ELF-1 (cell line): ENCODE measurements around the gene HECW1.
A peak's percentile ranks its signal among the peaks of the same experiment; 100 is the strongest.
"Not testable (repeated sequence)": the region's sequence is repeated elsewhere in the genome, so short reads cannot be mapped to it uniquely, and the experiment has no call there.

ENCODE experiments used
- DNase-seq: peaks from one replicate; pipeline ENCODE4 v3.0.0-alpha.2; 2016; ENCODE audit warnings: low read depth, low spot score

HECW1 gene

GRCh38 chr7:43573832-43574231, 461.4 kb downstream of the HECW1 start:
- DNase-seq: not testable (repeated sequence)

DNA sequence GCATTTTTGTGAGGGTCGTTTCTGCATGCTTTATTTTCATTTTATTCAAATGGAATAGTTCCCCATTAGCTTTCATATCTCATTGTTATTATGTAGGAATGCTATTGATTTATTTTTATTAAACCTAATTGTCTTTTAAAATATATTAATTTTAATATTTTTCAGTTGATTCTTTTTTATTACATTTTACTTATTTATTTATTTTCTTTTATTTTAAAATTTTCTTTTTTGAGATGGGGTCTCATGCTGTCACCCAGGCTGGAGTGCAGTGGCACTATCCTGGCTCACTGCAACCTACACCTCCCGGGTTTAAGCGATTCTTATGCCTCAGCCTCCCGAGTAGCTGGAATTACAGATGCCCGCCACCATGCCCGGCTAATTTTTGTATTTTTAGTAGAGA, 463.1 kb downstream of the HECW1 start:
- DNase-seq: no peak

DNA sequence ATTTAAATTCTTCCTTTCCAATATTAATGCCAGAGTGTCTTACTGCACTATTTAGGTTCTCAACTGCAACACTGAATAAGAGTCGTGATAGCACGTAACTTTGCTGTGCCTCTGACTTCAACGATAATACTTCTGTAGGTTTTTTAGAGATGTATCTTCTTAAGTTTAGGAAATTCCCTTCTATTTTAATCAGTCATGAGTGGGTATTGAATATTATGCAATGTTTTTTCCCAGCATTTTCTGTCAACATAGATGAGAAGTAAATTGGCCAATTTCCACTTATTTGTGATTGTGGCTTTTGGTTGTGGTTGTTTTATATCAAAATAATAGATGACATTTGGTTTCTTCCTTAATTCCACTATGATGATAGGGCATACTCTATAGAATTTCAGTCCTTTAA, 463.8 kb downstream of the HECW1 start:
- DNase-seq: no peak

DNA sequence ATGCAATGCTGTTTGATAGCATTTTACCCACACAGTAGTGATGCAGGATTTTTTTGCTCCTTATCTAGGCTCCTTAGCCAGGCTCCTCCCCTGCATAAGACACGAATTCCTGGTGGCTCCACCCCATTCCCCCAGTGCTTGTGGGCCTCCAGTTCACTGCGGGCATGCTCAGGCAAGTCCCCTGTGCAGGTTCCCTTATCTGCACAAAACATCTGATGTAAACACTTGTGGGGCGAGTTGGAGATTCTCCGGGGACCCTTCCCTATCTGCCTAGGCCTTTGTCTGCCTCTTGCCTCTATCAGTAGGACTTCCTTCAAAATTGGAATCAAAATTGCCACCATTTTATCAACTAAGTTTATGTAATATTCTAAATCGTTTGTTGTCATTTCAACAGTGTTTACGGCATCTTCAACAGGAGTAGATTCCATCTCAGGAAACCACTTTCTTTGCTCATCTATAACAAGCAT, 465.1 kb downstream of the HECW1 start:
- peak; percentile 68 for DNase-seq

DNA sequence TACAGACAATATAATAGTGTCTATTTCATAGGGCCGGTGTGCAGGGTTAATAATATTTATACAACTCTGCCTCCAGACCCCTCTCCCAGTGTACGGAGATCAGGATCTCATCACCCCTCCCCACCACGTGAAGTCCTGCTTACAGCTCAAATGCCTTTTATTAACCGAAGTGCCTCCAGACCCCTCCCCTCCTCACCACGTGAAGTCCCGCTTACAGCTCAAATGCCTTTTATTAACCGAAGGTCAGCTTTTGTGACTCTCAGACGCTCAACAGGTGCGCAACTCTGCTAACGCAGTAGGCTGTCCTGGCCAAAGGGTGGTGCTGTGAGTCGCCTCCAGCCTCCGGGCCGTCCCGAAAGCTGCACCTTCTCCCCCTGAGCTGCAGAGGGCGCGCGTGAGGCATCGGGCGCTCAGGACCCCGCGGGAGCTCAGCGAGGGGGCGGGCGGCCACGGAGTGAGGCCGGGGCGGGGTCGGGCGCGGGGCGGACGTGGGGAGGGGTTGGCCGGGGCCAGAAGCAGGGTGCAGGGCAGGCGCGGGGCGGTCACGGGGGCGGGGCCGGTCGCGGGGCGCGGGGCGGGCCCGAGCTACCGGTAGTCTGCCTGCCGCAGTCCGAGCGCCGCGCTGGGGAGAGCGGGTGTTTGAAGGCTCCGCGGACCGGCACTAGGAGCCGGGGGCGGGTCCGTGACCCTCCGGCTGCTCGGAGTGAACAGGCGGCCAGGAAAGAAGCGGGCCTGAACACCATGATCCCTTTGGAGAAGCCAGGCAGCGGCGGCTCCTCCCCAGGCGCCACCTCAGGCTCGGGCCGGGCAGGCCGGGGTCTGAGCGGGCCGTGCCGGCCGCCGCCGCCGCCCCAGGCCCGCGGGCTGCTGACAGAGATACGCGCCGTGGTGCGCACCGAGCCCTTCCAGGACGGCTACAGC, 470.3 kb downstream of the HECW1 start, which contains the start of gene STK17A:
Gene STK17A, plus strand, starts transcription at position 606 of the 921 bp plus-strand sequence. Its CDS starts 136 bp downstream, at position 742.
- DNase-seq: peak; percentile 98

GRCh38 chr7:43583424-43584194, 471.2 kb downstream of the HECW1 start:
- DNase-seq: peak; percentile 62

GRCh38 chr7:43584195-43584586, 471.7 kb downstream of the HECW1 start:
- peak; percentile 27 for DNase-seq

DNA sequence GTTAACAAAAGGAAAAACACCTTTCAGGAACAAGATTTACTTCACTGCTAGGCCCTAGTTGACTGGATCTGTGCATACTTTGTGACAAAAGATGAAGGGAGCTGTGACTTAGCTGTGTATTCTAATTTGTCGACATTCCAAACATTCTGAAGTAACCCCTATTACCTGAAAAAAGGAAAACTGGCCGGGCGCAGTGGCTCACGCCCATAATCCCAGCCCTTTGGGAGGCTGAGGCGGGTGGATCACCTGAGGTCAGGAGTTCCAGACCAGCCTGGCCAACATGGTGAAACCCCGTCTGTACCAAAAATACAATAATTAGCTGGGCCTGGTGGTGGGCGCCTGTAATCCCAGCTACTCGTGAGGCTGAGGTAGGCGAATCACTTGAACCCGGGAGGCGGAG, 472.3 kb downstream of the HECW1 start:
- DNase-seq: peak; percentile 44

GRCh38 chr7:43585562-43585961, 473.1 kb downstream of the HECW1 start:
- no peak for DNase-seq

GRCh38 chr7:43586251-43586900, 473.9 kb downstream of the HECW1 start:
- no peak for DNase-seq

GRCh38 chr7:43588477-43589132, 476.2 kb downstream of the HECW1 start:
- no peak for DNase-seq

DNA sequence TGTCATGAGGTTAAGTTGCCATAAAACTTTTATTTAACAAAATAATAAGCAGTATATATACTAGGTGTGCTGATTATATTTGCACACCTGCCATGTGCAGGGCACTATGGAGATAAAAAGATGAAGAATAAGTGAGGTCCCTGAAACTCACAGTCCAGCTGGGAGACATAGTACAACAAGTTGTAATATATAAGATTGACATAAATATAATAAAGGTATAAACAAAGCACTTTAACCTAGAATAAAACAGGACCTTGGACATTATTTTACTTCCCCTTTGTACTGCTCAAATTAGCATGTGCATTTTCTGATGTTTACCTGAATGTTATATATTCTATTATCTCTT, 476.7 kb downstream of the HECW1 start:
- no peak for DNase-seq

DNA sequence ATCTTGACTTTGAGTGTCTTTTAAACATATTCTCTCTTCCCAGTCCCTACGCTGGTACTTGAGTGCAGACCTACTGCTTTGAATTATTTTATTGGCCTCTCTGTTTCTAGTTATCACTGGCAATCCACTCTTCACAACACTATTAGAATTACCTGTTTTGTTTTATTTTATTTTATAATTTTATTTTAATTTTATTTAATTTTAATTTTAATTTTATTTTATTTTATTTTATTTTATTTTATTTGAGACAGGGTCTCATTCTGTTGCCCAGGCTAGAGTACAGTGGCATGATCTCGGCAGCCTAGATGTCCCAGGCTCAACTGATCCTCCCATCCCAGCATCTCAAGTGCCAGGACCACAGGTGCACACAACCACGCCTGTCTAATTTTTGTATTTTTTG, 477.3 kb downstream of the HECW1 start:
- no peak for DNase-seq

- no peak for DNase-seq
Observed at GRCh38 chr7:43590862-43591557, 478.6 kb downstream of the HECW1 start.

DNA sequence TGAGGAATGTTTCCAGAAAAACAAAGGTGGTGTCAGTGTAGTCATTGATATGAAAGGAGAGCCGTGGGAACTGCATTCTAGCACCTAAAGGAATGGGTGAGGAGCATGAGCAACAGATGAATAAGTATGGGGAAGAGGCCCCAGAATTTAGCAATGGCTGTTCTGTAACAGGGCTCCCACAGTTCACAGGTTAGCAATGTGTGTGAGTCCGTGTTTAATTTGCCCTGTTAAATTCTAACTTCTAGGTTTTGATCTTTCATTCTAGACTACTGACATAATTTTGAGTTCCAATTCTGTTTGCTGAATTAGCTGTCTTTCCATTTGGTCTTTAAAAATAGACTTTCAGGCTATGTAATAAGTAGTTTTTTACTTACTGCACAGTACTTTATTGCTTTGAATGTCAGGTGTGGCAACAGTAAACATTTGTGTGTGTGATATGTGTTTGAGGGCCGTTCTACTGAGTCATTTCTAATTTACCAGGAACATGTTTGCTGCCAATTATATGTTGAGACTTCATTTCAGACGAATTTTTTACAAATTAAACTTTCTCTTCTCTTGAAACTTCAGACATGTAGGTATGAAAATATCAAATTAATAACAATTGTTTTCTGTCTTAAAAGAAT, 479.2 kb downstream of the HECW1 start:
- DNase-seq: no peak

DNA sequence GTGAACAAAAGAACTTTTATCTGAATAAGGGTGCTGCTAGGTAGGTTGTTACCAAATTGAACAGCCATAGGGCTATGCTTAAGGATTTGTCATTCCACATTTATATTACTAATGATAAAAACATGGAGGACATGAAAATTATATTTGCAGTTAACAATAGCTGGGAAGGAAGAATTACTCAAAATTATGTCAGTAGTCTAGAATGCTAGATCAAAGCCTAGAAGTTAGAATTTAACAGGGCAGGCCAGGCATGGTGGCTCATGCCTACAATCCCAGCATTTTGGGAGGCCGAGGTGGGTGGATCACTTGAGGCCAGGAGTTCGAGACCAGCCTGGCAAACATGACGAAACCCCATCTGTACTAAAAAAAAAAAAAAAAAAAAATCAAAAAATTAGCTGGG, 479.9 kb downstream of the HECW1 start:
- DNase-seq: no peak

DNA sequence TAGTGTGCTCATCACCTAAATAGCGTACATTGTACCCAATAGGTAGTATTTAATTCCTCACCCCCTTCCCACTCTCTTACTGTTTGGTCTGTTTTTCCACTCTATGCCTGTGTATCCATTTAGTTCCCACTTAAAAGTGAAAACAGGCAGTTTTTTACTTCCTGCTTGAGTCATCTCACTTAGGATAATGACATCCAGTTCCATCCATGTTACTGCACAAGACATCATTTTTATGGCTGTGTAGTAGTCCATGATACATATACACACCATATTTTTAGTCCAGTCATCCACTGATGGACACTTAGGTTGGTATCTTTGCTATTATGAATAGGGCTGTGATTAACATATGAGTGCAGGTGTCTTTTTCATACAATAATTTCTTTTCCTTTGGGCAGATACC, 480.6 kb downstream of the HECW1 start:
- no peak for DNase-seq

GRCh38 chr7:43594020-43594419, 481.6 kb downstream of the HECW1 start:
- DNase-seq: no peak

DNA sequence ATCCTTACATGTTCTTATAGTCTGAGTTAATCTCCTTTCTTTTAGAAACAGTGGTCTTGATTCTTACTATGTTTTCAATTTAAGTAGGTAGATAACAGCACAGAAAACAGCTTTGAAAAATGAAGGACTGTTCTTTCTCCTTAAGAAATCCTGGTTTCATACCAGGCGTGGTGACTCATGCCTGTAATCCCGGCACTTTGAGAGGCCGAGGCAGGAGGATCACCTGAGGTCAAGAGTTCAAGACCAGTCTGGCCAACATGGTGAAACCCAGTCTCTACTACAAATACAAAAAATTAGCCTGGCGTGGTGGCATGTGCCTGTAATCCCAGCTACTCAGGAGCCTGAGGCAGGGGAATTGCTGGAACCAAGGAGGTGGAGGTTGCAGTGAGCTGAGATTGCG, 484.0 kb downstream of the HECW1 start:
- DNase-seq: not testable (repeated sequence)

- no peak for DNase-seq
Observed at GRCh38 chr7:43600056-43600455, 487.6 kb downstream of the HECW1 start.
